B cell (primary cell): ENCODE data around the gene UPK2.

Source experiments
- EZH2 ChIP-seq: IDR thresholded peaks from 2 replicates; pipeline ENCODE4 v1.6.1; 2012; ENCODE audit warnings: borderline replicate concordance, low read depth, mild to moderate bottlenecking, moderate library complexity, low read length; ENCODE audit not compliant: insufficient read depth, poor library complexity, severe bottlenecking
- TF ChIP-seq, protein P1 (sequence below): fragments of 200-600 bp; IDR thresholded peaks from one replicate; pipeline ENCODE4 v1.8.0; 2022; ENCODE audit warnings: antibody characterized with exemption, mild to moderate bottlenecking

DNA sequence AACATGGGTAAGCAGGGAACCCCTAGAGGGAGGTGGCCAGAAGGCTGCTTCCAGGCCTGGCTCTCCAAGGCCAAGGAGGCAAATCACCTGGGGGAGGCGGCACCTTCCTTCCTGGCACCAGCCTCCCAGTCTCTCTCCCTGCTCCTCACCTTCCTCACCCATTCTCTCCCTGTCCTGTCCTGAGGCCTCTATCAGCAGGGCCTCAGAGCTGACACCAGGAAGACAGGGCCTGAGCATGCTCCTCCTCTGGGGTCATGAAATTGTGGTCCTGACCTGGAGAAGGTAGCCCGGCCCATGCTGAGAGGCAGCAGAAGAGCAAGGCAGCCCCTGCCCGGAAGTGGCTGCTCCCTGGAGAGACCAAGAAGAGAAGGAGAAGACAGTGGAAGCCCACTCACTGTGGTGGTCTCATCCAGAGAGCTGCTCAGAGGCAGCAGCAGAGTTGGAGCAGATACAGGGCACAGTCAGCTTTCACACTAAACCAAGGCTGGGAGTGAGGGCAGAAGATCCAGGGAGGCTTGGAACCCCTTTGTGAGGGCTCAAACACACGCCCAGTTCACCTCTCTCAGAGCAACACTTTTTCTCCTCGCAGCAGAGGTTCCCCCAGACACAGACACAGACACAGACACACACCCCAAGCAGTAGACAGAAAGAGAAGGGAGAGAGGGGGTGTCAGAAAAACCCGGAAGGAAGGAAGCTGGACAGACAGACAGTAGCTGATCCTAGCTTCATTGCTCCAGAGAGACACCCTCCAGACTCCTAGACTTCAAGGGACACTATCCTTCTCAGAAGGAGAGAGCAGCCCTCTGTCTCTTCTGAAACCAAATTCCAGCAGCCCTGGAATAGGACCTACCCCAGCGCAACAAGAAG is 32.1 kb upstream of the UPK2 start:
- TF ChIP-seq, protein P1, sequence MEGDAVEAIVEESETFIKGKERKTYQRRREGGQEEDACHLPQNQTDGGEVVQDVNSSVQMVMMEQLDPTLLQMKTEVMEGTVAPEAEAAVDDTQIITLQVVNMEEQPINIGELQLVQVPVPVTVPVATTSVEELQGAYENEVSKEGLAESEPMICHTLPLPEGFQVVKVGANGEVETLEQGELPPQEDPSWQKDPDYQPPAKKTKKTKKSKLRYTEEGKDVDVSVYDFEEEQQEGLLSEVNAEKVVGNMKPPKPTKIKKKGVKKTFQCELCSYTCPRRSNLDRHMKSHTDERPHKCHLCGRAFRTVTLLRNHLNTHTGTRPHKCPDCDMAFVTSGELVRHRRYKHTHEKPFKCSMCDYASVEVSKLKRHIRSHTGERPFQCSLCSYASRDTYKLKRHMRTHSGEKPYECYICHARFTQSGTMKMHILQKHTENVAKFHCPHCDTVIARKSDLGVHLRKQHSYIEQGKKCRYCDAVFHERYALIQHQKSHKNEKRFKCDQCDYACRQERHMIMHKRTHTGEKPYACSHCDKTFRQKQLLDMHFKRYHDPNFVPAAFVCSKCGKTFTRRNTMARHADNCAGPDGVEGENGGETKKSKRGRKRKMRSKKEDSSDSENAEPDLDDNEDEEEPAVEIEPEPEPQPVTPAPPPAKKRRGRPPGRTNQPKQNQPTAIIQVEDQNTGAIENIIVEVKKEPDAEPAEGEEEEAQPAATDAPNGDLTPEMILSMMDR, result no peak
- no peak for TF ChIP-seq EZH2
